ENCODE data around the gene VAV3. TPM values are rescaled to one million over a fixed set of nuclear protein-coding genes. Genes with fewer than 3 reads are reported as not detected.

The VAV3 gene
- total and polyA plus RNA-seq, 2 of the 8 experiments (the other 6 are each of a cell fraction or from before 2014, with no cell fraction given), result 2.9 to 7.9 TPM

DNA sequence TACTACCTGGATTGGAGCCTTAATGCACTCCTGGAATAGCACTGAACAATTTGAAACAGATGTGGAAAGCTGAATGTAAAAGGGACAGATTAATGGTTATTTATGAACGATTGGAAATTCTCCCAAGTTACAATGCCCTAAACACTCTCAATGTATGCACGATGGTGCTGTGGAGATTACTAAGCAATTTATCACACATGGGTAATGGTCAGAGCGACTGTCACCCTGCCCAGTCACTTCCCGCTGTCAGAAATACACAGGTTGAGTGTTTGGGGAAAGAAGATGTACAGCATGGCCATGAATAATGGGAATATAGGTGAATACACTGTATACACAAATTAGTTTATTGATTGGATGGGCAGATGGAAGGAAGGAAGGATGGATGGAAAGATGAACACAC, 342.4 kb downstream of the VAV3 start (continued):
- TF ChIP-seq SP2 (IDR thresholded peaks at IDR 0.05; ENCODE audit: low read length) (no peak), JUND (IDR thresholded peaks at IDR 0.05; ENCODE audit: low read length) (no peak), EZH2 (IDR thresholded peaks at IDR 0.05; ENCODE audit: low read depth, low read length, severe bottlenecking) (no peak), BCL11A (IDR thresholded peaks at IDR 0.05; ENCODE audit: low read depth in 2 of 2, low read length in 2 of 2) (no peak), TBP (IDR thresholded peaks at IDR 0.05; ENCODE audit: low read depth, low read length) (no peak), SIRT6 (IDR thresholded peaks at IDR 0.05; ENCODE audit: low read length) (no peak)
- TF ChIP-seq, protein P1, sequence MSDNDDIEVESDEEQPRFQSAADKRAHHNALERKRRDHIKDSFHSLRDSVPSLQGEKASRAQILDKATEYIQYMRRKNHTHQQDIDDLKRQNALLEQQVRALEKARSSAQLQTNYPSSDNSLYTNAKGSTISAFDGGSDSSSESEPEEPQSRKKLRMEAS (IDR thresholded peaks at IDR 0.05), result no peak
